ENCODE measurements around the gene TRPM2.

The TRPM2 gene

DNA sequence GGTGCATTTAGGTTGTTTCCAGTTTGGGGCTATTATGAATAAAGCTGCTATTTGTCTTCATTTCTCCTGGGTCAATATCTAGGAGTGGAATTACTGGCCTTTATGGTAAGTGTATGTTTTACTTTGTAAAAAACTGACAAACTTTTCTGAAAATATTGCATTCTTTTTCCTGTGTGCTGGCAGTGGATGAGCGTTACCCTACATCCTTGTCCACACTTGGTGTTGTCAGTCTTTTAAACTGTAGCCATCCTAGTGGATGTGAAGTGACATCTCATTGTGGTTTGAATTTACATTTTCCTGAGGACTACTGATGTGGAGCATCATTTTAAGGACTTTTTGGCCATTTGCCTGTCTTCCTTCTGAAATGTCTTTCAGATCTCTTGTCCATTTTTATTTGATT, 35.9 kb downstream of the TRPM2 start:
- no peak for DNase-seq
- no peaks in the 10 kb centered on the region for H3K79me1 ChIP-seq (ENCODE audit: low read length)
- WGBS (ENCODE audit: extremely low coverage, insufficient coverage, insufficient read length): no CpG with 5 or more reads among the region's 1 CpG
- no peak overlapping the region for H4K12ac ChIP-seq (ENCODE audit: low read depth, low read length)
- no peak overlapping the region for H2BK120ac ChIP-seq (ENCODE audit: insufficient read depth, low read length, poor library complexity)
- no peak overlapping the region for H3K4me2 ChIP-seq (ENCODE audit: low read length)
- no peak overlapping the region for H4K8ac ChIP-seq (ENCODE audit: low read depth, low read length)
- H3K23ac ChIP-seq (ENCODE audit: low read length): no peak overlapping the region
- H3K18ac ChIP-seq (ENCODE audit: low read length): no peak overlapping the region
- H3K4ac ChIP-seq (ENCODE audit: low read depth, low read length): no peak overlapping the region
- no peaks in the 10 kb centered on the region for H3K36me3 ChIP-seq (ENCODE audit: control insufficient read depth in 1 of 2, insufficient read depth in 2 of 2, low read length in 2 of 2)
- no peak overlapping the region for H3K9ac ChIP-seq (ENCODE audit: low read length)
- H2AK5ac ChIP-seq (ENCODE audit: low read length): no peak overlapping the region
- no peaks in the 10 kb centered on the region for H3K4me1 ChIP-seq (ENCODE audit: control insufficient read depth in 1 of 2, insufficient read depth in 2 of 2, low read length in 2 of 2)
- H3K4me3 ChIP-seq (ENCODE audit: low read depth, low read length): no peak overlapping the region
- no peak overlapping the region for H3K27ac ChIP-seq (ENCODE audit: low read depth, low read length)
- H3K79me2 ChIP-seq (ENCODE audit: control insufficient read depth, insufficient read depth, low read length, poor library complexity): no peaks in the 10 kb centered on the region
- no peak overlapping the region for H4K91ac ChIP-seq (ENCODE audit: low read depth, low read length)
- H3K9me3 ChIP-seq (ENCODE audit: insufficient read depth, low read depth, low read length): peaks cover 14% of the 10 kb centered on the region
- H3K27me3 ChIP-seq (ENCODE audit: insufficient read depth, low read length): no peaks in the 10 kb centered on the region
- no peak overlapping the region for H2BK12ac ChIP-seq (ENCODE audit: low read length)
- no peak overlapping the region for H3K14ac ChIP-seq (ENCODE audit: low read length)
- no peak overlapping the region for H2AFZ ChIP-seq (ENCODE audit: insufficient read depth, low read length, poor library complexity)
- H2BK5ac ChIP-seq (ENCODE audit: low read depth, low read length, poor library complexity): no peak overlapping the region

DNA sequence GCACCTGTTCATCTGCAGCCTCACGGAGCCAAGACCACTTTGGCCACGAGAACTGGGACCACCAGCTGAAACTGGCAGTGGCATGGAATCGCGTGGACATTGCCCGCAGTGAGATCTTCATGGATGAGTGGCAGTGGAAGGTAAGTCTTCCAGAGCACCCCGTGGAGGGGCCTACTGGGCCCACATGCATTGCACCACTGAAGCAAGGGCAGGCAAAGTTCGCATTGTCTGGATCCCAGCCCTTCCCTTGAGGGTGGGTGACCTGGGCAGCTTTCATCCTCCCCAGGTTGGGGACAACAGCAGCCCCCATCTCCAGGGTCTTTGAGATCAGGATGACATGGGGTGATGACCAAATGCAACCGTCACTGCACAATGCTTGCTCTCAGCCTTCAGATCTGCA, 37.5 kb downstream of the TRPM2 start:
- H3K4me1 ChIP-seq (ENCODE audit: control insufficient read depth in 1 of 2, insufficient read depth in 2 of 2, low read length in 2 of 2): no peaks in the 10 kb centered on the region
- WGBS (ENCODE audit: extremely low coverage, insufficient coverage, insufficient read length): no CpG with 5 or more reads among the region's 8 CpGs
- no peak overlapping the region for H3K27ac ChIP-seq (ENCODE audit: low read depth, low read length)
- H3K79me1 ChIP-seq (ENCODE audit: low read length): no peaks in the 10 kb centered on the region
- no peak overlapping the region for H3K9ac ChIP-seq (ENCODE audit: low read length)
- H2AK5ac ChIP-seq (ENCODE audit: low read length): no peak overlapping the region
- no peak overlapping the region for H2BK120ac ChIP-seq (ENCODE audit: insufficient read depth, low read length, poor library complexity)
- no peak overlapping the region for H2AFZ ChIP-seq (ENCODE audit: insufficient read depth, low read length, poor library complexity)
- no peak overlapping the region for H3K4me3 ChIP-seq (ENCODE audit: low read depth, low read length)
- peaks cover 14% of the 10 kb centered on the region for H3K9me3 ChIP-seq (ENCODE audit: insufficient read depth, low read depth, low read length)
- no peak overlapping the region for H4K8ac ChIP-seq (ENCODE audit: low read depth, low read length)
- H3K23ac ChIP-seq (ENCODE audit: low read length): no peak overlapping the region
- no peak overlapping the region for H4K91ac ChIP-seq (ENCODE audit: low read depth, low read length)
- no peak overlapping the region for H2BK12ac ChIP-seq (ENCODE audit: low read length)
- H3K79me2 ChIP-seq (ENCODE audit: control insufficient read depth, insufficient read depth, low read length, poor library complexity): no peaks in the 10 kb centered on the region
- H3K14ac ChIP-seq (ENCODE audit: low read length): no peak overlapping the region
- no peaks in the 10 kb centered on the region for H3K36me3 ChIP-seq (ENCODE audit: control insufficient read depth in 1 of 2, insufficient read depth in 2 of 2, low read length in 2 of 2)
- H3K27me3 ChIP-seq (ENCODE audit: insufficient read depth, low read length): no peaks in the 10 kb centered on the region
- no peak overlapping the region for H4K12ac ChIP-seq (ENCODE audit: low read depth, low read length)
- H3K4me2 ChIP-seq (ENCODE audit: low read length): no peak overlapping the region
- no peak overlapping the region for H3K18ac ChIP-seq (ENCODE audit: low read length)
- H3K4ac ChIP-seq (ENCODE audit: low read depth, low read length): no peak overlapping the region
- no peak for DNase-seq
- H2BK5ac ChIP-seq (ENCODE audit: low read depth, low read length, poor library complexity): no peak overlapping the region

DNA sequence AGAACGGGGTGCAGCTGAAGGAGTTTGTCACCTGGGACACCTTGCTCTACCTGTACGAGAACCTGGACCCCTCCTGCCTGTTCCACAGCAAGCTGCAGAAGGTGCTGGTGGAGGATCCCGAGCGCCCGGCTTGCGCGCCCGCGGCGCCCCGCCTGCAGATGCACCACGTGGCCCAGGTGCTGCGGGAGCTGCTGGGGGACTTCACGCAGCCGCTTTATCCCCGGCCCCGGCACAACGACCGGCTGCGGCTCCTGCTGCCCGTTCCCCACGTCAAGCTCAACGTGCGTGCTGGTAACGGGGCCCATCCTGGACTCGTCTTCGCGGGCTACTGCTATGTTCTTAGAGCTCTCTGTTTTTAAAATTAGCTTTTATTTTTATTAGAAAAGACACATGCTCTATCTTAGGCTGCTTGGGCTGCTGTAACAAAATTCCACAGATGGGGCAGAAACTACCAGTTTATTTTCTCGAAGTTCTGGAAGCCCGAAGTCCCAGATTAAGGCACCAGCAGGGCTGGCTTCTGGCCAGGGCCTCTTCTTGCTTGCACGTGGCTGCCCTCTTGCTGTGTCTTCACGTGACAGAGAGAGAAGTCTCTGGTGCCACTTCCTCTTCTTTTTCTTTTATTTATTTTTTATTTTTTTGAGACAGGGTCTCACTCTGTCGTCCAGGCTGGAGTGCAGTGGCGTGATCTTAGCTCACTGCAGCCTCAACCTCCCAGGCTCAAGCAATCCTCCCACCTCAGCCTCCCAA, 38.1 kb downstream of the TRPM2 start:
- H3K14ac ChIP-seq (ENCODE audit: low read length): no peak overlapping the region
- H4K8ac ChIP-seq (ENCODE audit: low read depth, low read length): no peak overlapping the region
- H3K4me3 ChIP-seq (ENCODE audit: low read depth, low read length): no peak overlapping the region
- H3K36me3 ChIP-seq (ENCODE audit: control insufficient read depth in 1 of 2, insufficient read depth in 2 of 2, low read length in 2 of 2): no peaks in the 10 kb centered on the region
- no peaks in the 10 kb centered on the region for H3K27me3 ChIP-seq (ENCODE audit: insufficient read depth, low read length)
- no peak overlapping the region for H2AFZ ChIP-seq (ENCODE audit: insufficient read depth, low read length, poor library complexity)
- H2BK5ac ChIP-seq (ENCODE audit: low read depth, low read length, poor library complexity): no peak overlapping the region
- WGBS (ENCODE audit: extremely low coverage, insufficient coverage, insufficient read length): no CpG with 5 or more reads among the region's 34 CpGs
- H3K79me2 ChIP-seq (ENCODE audit: control insufficient read depth, insufficient read depth, low read length, poor library complexity): no peaks in the 10 kb centered on the region
- H2BK120ac ChIP-seq (ENCODE audit: insufficient read depth, low read length, poor library complexity): no peak overlapping the region
- H2AK5ac ChIP-seq (ENCODE audit: low read length): no peak overlapping the region
- H3K9ac ChIP-seq (ENCODE audit: low read length): no peak overlapping the region
- H3K18ac ChIP-seq (ENCODE audit: low read length): no peak overlapping the region
- H3K4me1 ChIP-seq (ENCODE audit: control insufficient read depth in 1 of 2, insufficient read depth in 2 of 2, low read length in 2 of 2): no peaks in the 10 kb centered on the region
- DNase-seq: no peak
- no peaks in the 10 kb centered on the region for H3K79me1 ChIP-seq (ENCODE audit: low read length)
- no peak overlapping the region for H3K27ac ChIP-seq (ENCODE audit: low read depth, low read length)
- H3K23ac ChIP-seq (ENCODE audit: low read length): no peak overlapping the region
- peaks cover 14% of the 10 kb centered on the region for H3K9me3 ChIP-seq (ENCODE audit: insufficient read depth, low read depth, low read length)
- H3K4me2 ChIP-seq (ENCODE audit: low read length): no peak overlapping the region
- H3K4ac ChIP-seq (ENCODE audit: low read depth, low read length): no peak overlapping the region
- H2BK12ac ChIP-seq (ENCODE audit: low read length): no peak overlapping the region
- H4K12ac ChIP-seq (ENCODE audit: low read depth, low read length): no peak overlapping the region
- H4K91ac ChIP-seq (ENCODE audit: low read depth, low read length): no peak overlapping the region

DNA sequence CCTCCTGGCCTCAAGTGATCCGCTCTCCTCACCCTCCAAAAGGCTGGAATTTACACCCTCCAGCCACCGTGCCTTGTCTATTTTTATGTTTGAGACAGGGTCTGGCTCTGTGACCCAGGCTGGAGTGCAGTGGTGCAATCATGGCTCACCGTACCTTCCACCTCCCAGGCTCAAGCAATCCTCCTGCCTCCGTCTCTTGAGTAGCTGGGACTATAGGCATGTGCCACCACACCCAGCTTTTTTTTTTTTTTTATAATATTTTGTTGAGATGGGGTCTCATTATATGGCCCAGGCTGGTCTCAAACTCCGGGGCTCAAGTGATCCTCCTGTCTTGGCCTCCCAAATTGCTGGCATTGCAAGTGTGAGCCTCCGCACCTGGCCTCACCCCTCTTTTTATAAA, 38.8 kb downstream of the TRPM2 start:
- H3K79me2 ChIP-seq (ENCODE audit: control insufficient read depth, insufficient read depth, low read length, poor library complexity): no peaks in the 10 kb centered on the region
- no peak overlapping the region for H2BK12ac ChIP-seq (ENCODE audit: low read length)
- H2BK5ac ChIP-seq (ENCODE audit: low read depth, low read length, poor library complexity): no peak overlapping the region
- H3K18ac ChIP-seq (ENCODE audit: low read length): no peak overlapping the region
- no peak overlapping the region for H3K4ac ChIP-seq (ENCODE audit: low read depth, low read length)
- no peak overlapping the region for H3K4me2 ChIP-seq (ENCODE audit: low read length)
- H2AFZ ChIP-seq (ENCODE audit: insufficient read depth, low read length, poor library complexity): no peak overlapping the region
- no peak for DNase-seq
- H3K79me1 ChIP-seq (ENCODE audit: low read length): no peaks in the 10 kb centered on the region
- no peak overlapping the region for H3K23ac ChIP-seq (ENCODE audit: low read length)
- H2AK5ac ChIP-seq (ENCODE audit: low read length): no peak overlapping the region
- H3K9ac ChIP-seq (ENCODE audit: low read length): no peak overlapping the region
- H3K27me3 ChIP-seq (ENCODE audit: insufficient read depth, low read length): no peaks in the 10 kb centered on the region
- no peaks in the 10 kb centered on the region for H3K4me1 ChIP-seq (ENCODE audit: control insufficient read depth in 1 of 2, insufficient read depth in 2 of 2, low read length in 2 of 2)
- no peak overlapping the region for H3K14ac ChIP-seq (ENCODE audit: low read length)
- H4K8ac ChIP-seq (ENCODE audit: low read depth, low read length): no peak overlapping the region
- H3K36me3 ChIP-seq (ENCODE audit: control insufficient read depth in 1 of 2, insufficient read depth in 2 of 2, low read length in 2 of 2): no peaks in the 10 kb centered on the region
- WGBS (ENCODE audit: extremely low coverage, insufficient coverage, insufficient read length): no CpG with 5 or more reads among the region's 6 CpGs
- H3K4me3 ChIP-seq (ENCODE audit: low read depth, low read length): no peak overlapping the region
- no peak overlapping the region for H2BK120ac ChIP-seq (ENCODE audit: insufficient read depth, low read length, poor library complexity)
- H3K9me3 ChIP-seq (ENCODE audit: insufficient read depth, low read depth, low read length): peaks cover 10% of the 10 kb centered on the region
- H4K12ac ChIP-seq (ENCODE audit: low read depth, low read length): no peak overlapping the region
- H4K91ac ChIP-seq (ENCODE audit: low read depth, low read length): no peak overlapping the region
- H3K27ac ChIP-seq (ENCODE audit: low read depth, low read length): no peak overlapping the region
